ENCODE data around the gene DGKQ.

The DGKQ gene

GRCh38 chr4:914531-914930 lies 58.8 kb downstream of the DGKQ start:
- peak overlapping the region in 1 of 7 experiments; percentile 3 for H3K4me3 ChIP-seq
- H3K27ac ChIP-seq, result peak overlapping the region in 2 of 21 experiments; percentile 58 to 76

GRCh38 chr4:913280-913618 lies 60.1 kb downstream of the DGKQ start:
- H3K27ac ChIP-seq, result peak overlapping the region in 5 of 21 experiments; percentile 2 to 73 (median 40)

GRCh38 chr4:912548-913279 lies 60.7 kb downstream of the DGKQ start:
- Histone ChIP-seq H3K4me3 (no peak overlapping the region), H3K27ac (peak overlapping the region in 11 of 21 experiments; percentile 13 to 79 (median 64))

More at GRCh38 chr4:913280-913618, 60.1 kb downstream of the DGKQ start:
- no peak overlapping the region for H3K4me3 ChIP-seq

- no peak overlapping the region for H3K4me3 ChIP-seq
Observed at GRCh38 chr4:911871-912490, 61.4 kb downstream of the DGKQ start.

GRCh38 chr4:911221-911751 lies 62.1 kb downstream of the DGKQ start:
- Histone ChIP-seq H3K27ac (no peak overlapping the region), H3K4me3 (no peak overlapping the region)

More at GRCh38 chr4:911871-912490, 61.4 kb downstream of the DGKQ start:
- peak overlapping the region in 13 of 21 experiments; percentile 13 to 79 (median 58) for H3K27ac ChIP-seq

GRCh38 chr4:910366-911091 lies 62.8 kb downstream of the DGKQ start:
- Histone ChIP-seq H3K27ac (no peak overlapping the region), H3K4me3 (no peak overlapping the region)

GRCh38 chr4:909821-910220 lies 63.5 kb downstream of the DGKQ start:
- Histone ChIP-seq H3K4me3 (no peak overlapping the region), H3K27ac (no peak overlapping the region)

- H3K27ac ChIP-seq, result no peak overlapping the region
Observed at GRCh38 chr4:909131-909571, 64.2 kb downstream of the DGKQ start.

More at GRCh38 chr4:909131-909571, 64.2 kb downstream of the DGKQ start:
- no peak overlapping the region for H3K4me3 ChIP-seq
